GM12878 (cell line): ENCODE data around the gene SMTNL1. TPM values are rescaled to one million over a fixed set of nuclear protein-coding genes. Genes with fewer than 3 reads are reported as not detected.

Experiments used
- ATAC-seq: fragments of 200-7000 bp; cut with Tn5 transposase; 3 replicates; pipeline ENCODE4 v1.9.1; 2020; ENCODE audit warnings: mild to moderate bottlenecking, moderate library complexity
- BruUV-seq: library from RNA; stranded (reverse); fragments of 400-500 nt; replicated peaks from 2 replicates; lab custom pipeline; 2021; lab: Mats Ljungman, UMichigan
- CTCF ChIA-PET: fragments of 300-600 bp; sonication (Branson Sonifier 250); formaldehyde crosslinking; extraction: SDS; loops from one replicate; lab custom pipeline; 2021; ENCODE audit warnings: inconsistent platforms; lab: Yijun Ruan, JAX
- POLR2A ChIA-PET: fragments of 350-600 bp; formaldehyde crosslinking; extraction: SDS; loops from one replicate; lab custom pipeline; 2021; ENCODE audit warnings: inconsistent platforms; lab: Charles Lee
- RAD21 ChIA-PET: fragments of 300-600 bp; sonication (Branson Sonifier 250); formaldehyde crosslinking; loops from one replicate; lab custom pipeline; 2023; ENCODE audit warnings: antibody characterized with exemption; ENCODE audit not compliant: unreplicated experiment; lab: Charles Lee
- SMC1A ChIA-PET: fragments of 300-600 bp; sonication (Branson Sonifier 250); formaldehyde crosslinking; loops from one replicate; lab custom pipeline; 2023; ENCODE audit not compliant: unreplicated experiment, uncharacterized antibody; lab: Charles Lee
- DNase-seq: peaks from one replicate; pipeline ENCODE4 v3.0.0-alpha.2; 2011; ENCODE audit warnings: low read depth, low spot score
- FAIRE-seq: peaks from 3 replicates; lab custom pipeline; 2011; peaks lifted over from hg19 to GRCh38; lab: Jason Lieb, UNC
- H2AFZ ChIP-seq: 2 replicates; pipeline ENCODE4 v1.6.0; 2011; ENCODE audit warnings: low read depth, low read length, control low read depth; ENCODE audit not compliant: control insufficient read depth
- H3K27ac ChIP-seq: 2 replicates; pipeline ENCODE4 v1.5.1; 2011; ENCODE audit warnings: control low read depth; ENCODE audit not compliant: control insufficient read depth, insufficient read depth
- H3K27me3 ChIP-seq, 2 experiments: replicated peaks in 1 of 2; 2 replicates each; pipeline versions ENCODE4 v1.6.0 to v1.6.1; 2011; ENCODE audit warnings: low read length in 1 of 2; ENCODE audit not compliant: control insufficient read depth in 2 of 2, insufficient read depth in 2 of 2
- H3K36me3 ChIP-seq, 2 experiments: 2 replicates each; pipeline ENCODE4 v1.5.1; 2011; ENCODE audit warnings: low read length in 1 of 2; ENCODE audit not compliant: control insufficient read depth in 2 of 2, insufficient read depth in 2 of 2
- H3K4me1 ChIP-seq: 2 replicates; pipeline ENCODE4 v1.6.1; 2011; ENCODE audit warnings: mild to moderate bottlenecking, low read length, moderate library complexity, mixed read lengths; ENCODE audit not compliant: control insufficient read depth, insufficient read depth
- H3K4me2 ChIP-seq: 2 replicates; pipeline ENCODE4 v1.6.0; 2011; ENCODE audit warnings: control low read depth; ENCODE audit not compliant: control insufficient read depth, insufficient read depth
- H3K4me3 ChIP-seq: fragments of 200-600 bp; sonication (generic); 2 replicates; pipeline ENCODE4 v1.5.1; 2016
- H3K79me2 ChIP-seq: 2 replicates; pipeline ENCODE4 v1.6.0; 2011; ENCODE audit warnings: low read length; ENCODE audit not compliant: control insufficient read depth, insufficient read depth
- H3K9ac ChIP-seq: 2 replicates; pipeline ENCODE4 v1.8.0; 2011; ENCODE audit warnings: low read length, control low read depth, mixed read lengths; ENCODE audit not compliant: control insufficient read depth, insufficient read depth
- H3K9me3 ChIP-seq: replicated peaks from 3 replicates; pipeline ENCODE4 v1.5.1; 2011; ENCODE audit warnings: mild to moderate bottlenecking, low read length; ENCODE audit not compliant: control insufficient read depth, insufficient read depth
- H4K20me1 ChIP-seq: 2 replicates; pipeline ENCODE4 v1.6.0; 2011; ENCODE audit not compliant: control insufficient read depth, insufficient read depth
- BCLAF1 ChIP-seq: fragments of 450-650 bp; IDR thresholded peaks from 2 replicates; pipeline ENCODE4 v1.6.1; 2017; ENCODE audit warnings: antibody characterized with exemption, mild to moderate bottlenecking, moderate library complexity
- CUX1 ChIP-seq: IDR thresholded peaks from 2 replicates; pipeline ENCODE4 v1.6.1; 2012; ENCODE audit warnings: improper control_type of control experiment, low read depth, low read length; ENCODE audit not compliant: insufficient replicate concordance
- EGR1 ChIP-seq, 2 experiments: IDR thresholded peaks; 1 replicate in 1 of 2; 2 replicates in 1 of 2; pipeline ENCODE4 v1.6.1; 2011 to 2012; ENCODE audit warnings: low read depth in 2 of 2, low read length in 2 of 2, borderline replicate concordance in 1 of 2, mild to moderate bottlenecking in 1 of 2, moderate library complexity in 1 of 2
- FOXM1 ChIP-seq: IDR thresholded peaks from 2 replicates; pipeline ENCODE4 v1.6.1; 2012; ENCODE audit warnings: low read depth, mild to moderate bottlenecking, inconsistent platforms, low read length, moderate library complexity
- GATAD2B ChIP-seq: fragments of 450-650 bp; conservative IDR thresholded peaks from 2 replicates; pipeline ENCODE4 v1.6.1; 2017; ENCODE audit warnings: low read depth, mild to moderate bottlenecking, moderate library complexity
- JUND ChIP-seq: IDR thresholded peaks from 2 replicates; pipeline ENCODE4 v1.6.1; 2012; ENCODE audit warnings: low read depth, mild to moderate bottlenecking, low read length, improper control_type of control experiment, moderate library complexity
- KLF5 ChIP-seq: fragments of 450-650 bp; IDR thresholded peaks from 2 replicates; pipeline ENCODE4 v1.6.1; 2014; ENCODE audit warnings: mild to moderate bottlenecking; ENCODE audit not compliant: partially characterized antibody
- PML ChIP-seq: IDR thresholded peaks from 2 replicates; pipeline ENCODE4 v1.6.1; 2012; ENCODE audit warnings: low read length, inconsistent platforms
- POU2F2 ChIP-seq: IDR thresholded peaks from 3 replicates; pipeline ENCODE4 v1.6.1; 2011; ENCODE audit warnings: low read depth, mild to moderate bottlenecking, low read length, borderline replicate concordance
- RBBP5 ChIP-seq: fragments of 200-600 bp; sonication (generic); conservative IDR thresholded peaks from 2 replicates; pipeline ENCODE4 v1.6.1; 2016
- ZBTB33 ChIP-seq: fragments of 450-650 bp; IDR thresholded peaks from 2 replicates; pipeline ENCODE4 v1.6.1; 2017; ENCODE audit warnings: mild to moderate bottlenecking
- WGBS: methylation state at CpG from one replicate; pipeline ENCODE4 v1.1.6; 2016; ENCODE audit warnings: low lambda C conversion rate; ENCODE audit not compliant: insufficient replicate concordance, insufficient coverage; ENCODE audit errors: missing lambda C conversion rate; 5-methylcytosine and 5-hydroxymethylcytosine counted together
- in situ Hi-C: fragments of 300-500 bp; cut with MboI; formaldehyde crosslinking; loops from 9 replicates; pipeline ENCODE4 v1.14.3; 2018; ENCODE audit warnings: mixed read lengths
- intact Hi-C: fragments of 100-400 bp; cut with micrococcal nuclease; formaldehyde crosslinking; loops from one replicate; pipeline ENCODE4 v1.14.2; 2022; ENCODE audit not compliant: unreplicated experiment
- polyA plus RNA-seq, 11 experiments: library from polyadenylated mRNA; depleted of rRNA in 4 of 11; unstranded in 6 of 11; stranded (reverse) in 5 of 11; fragments of >200 nt; fragmentation: Nextera tagmentation in 4 of 11; fragmentation: Illumina TruSeq in 1 of 11; extraction: Ambion mirVana in 4 of 11; extraction: Trizol in 1 of 11; gene quantifications; 1 replicate in 1 of 11; 2 replicates in 10 of 11; pipeline versions ENCODE4 v1.2.1 to v1.2.3, GENCODE V29; 2011 to 2016; ENCODE audit warnings: inconsistent platforms in 2 of 11, missing spikeins in 2 of 11, low read depth in 1 of 11
- total RNA-seq, 4 experiments: library from RNA; depleted of rRNA in 3 of 4; stranded (reverse); fragments of >200 nt in 3 of 4; fragmentation: Illumina TruSeq in 1 of 4; extraction: Trizol in 1 of 4; gene quantifications; 2 replicates each; pipeline versions ENCODE4 v1.2.1 to v1.2.3, GENCODE V29; 2013 to 2021
- TF ChIP-seq, protein P1 (sequence below): IDR thresholded peaks from 2 replicates; pipeline ENCODE4 v1.6.1; 2011; ENCODE audit warnings: low read depth, low read length, improper control_type of control experiment, borderline replicate concordance

SMTNL1 gene
- total and polyA plus RNA-seq, 10 of the 15 experiments (the other 5 are each of a cell fraction or from before 2014, with no cell fraction given) = 0.06 to 0.17 (median 0.10) TPM; not detected in 7

- RAD21 ChIA-PET = no interaction called here
- no peaks in the 10 kb centered on the region for H3K79me2 ChIP-seq
- BruUV-seq = no TSS peak
- CTCF ChIA-PET = interaction anchor here (2.3 kb wide), 1 partner anchor 52 kb away, joined by 15 read pairs; no protein-coding TSS in a partner anchor
- 95% methylated on average over 12 of the region's 13 CpGs for WGBS
- no peak overlapping the region for H3K4me2 ChIP-seq
- SMC1A ChIA-PET = no interaction called here
- peaks cover 7 to 9% of the 10 kb centered on the region in 2 experiments for H3K36me3 ChIP-seq
- intact Hi-C loops = no loop called here
- in situ Hi-C loops = no loop called here
- peaks cover 15% of the 10 kb centered on the region for H3K4me1 ChIP-seq
- FAIRE-seq (no peak), ATAC-seq (no peak), DNase-seq (no peak)
- H3K4me3 ChIP-seq = no peak overlapping the region
- H3K9me3 ChIP-seq = no peaks in the 10 kb centered on the region
- no peak overlapping the region for H3K9ac ChIP-seq
- POLR2A ChIA-PET = no interaction called here
- no peak overlapping the region for H3K27ac ChIP-seq
- H2AFZ ChIP-seq = no peak overlapping the region
- H3K27me3 ChIP-seq = no peaks in the 10 kb centered on the region
- H4K20me1 ChIP-seq = no peaks in the 10 kb centered on the region
- TF ChIP-seq EGR1 (IDR thresholded peaks at IDR 0.05; ENCODE audit: borderline replicate concordance in 1 of 2, low read depth in 2 of 2, low read length in 2 of 2) = no peak
- TF ChIP-seq ZBTB33 = no peak
- TF ChIP-seq, protein P1, sequence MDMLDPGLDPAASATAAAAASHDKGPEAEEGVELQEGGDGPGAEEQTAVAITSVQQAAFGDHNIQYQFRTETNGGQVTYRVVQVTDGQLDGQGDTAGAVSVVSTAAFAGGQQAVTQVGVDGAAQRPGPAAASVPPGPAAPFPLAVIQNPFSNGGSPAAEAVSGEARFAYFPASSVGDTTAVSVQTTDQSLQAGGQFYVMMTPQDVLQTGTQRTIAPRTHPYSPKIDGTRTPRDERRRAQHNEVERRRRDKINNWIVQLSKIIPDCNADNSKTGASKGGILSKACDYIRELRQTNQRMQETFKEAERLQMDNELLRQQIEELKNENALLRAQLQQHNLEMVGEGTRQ = no peak
- no peak for TF ChIP-seq PML
- no peak for TF ChIP-seq BCLAF1
- TF ChIP-seq CUX1 = no peak
- no peak for TF ChIP-seq JUND
- TF ChIP-seq GATAD2B = no peak
- no peak for TF ChIP-seq RBBP5
- no peak for TF ChIP-seq POU2F2
- no peak for TF ChIP-seq KLF5
- TF ChIP-seq FOXM1 = no peak
Measured at GRCh38 chr11:57545883-57546282, 8.5 kb downstream of the SMTNL1 start.
